Myocyte (in vitro differentiated cells): ENCODE data around the gene TEX13D. TPM values are rescaled to one million over a fixed set of nuclear protein-coding genes. Genes with fewer than 3 reads are reported as not detected.
"Not testable (repeated sequence)": the region's sequence is repeated elsewhere in the genome, so short reads cannot be mapped to it uniquely, and the experiment has no call there.

Source experiments
- DNase-seq: peaks from one replicate; pipeline ENCODE4 v3.0.0-alpha.2; 2012; ENCODE audit warnings: low read depth
- polyA plus RNA-seq: library from polyadenylated mRNA; unstranded; fragments of >200 nt; gene quantifications from one replicate; pipeline ENCODE4 v1.2.1, GENCODE V29; 2012; ENCODE audit warnings: missing spikeins
- total RNA-seq: library from RNA; depleted of rRNA; stranded (reverse); fragments of >200 nt; gene quantifications from 2 replicates; pipeline ENCODE4 v1.2.3, GENCODE V29; 2014

Gene TEX13D
- total RNA-seq, result not detected in 2 replicates
- polyA plus RNA-seq, result not detected

DNA sequence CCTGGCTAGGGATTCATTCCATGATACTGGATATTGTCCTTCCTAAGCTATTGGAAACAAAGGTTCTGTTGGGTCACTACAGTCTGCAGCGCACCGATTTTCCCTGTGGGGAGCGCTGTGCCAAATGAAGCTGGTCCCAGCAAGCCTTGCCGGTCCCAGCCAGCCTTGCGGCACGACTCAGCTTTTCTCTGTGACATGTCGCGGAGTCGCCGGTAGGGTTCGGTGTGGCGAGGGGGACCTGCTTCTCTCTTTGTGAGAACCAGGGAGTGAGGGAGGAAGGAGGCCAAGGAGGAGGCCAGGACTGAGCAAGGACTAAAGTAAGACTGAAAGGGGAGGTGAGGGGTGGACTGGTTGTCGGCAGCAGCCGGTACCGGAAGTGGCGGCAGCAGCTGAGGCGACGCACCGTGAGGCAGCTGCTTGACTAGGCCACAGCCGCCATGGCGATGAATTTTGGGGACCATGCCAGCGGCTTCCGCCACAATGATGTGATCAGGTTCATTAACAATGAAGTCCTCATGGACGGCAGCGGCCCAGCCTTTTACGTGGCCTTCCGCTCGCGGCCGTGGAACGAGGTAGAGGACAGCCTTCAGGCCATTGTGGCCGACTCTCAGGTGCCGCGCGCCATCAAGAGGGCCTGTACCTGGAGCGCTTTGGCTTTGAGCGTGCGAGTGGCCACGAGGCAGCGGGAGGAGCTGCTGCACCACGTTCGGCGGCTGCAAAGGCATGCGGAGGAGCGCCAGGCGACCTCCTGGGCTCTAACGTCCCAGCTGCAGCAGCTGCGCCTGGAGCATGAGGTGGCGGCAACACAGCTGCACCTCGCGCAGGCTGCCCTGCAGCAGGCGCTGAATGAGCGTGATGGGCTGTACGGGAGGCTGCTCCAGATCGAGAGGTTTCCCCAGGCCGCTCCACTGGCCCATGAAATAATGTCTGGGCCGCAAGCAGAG is at the start of gene TEX13D:
Gene TEX13D (plus strand): TSS at position 180 of the 944 bp plus-strand sequence. CDS start 258 bp downstream, at position 438.
- DNase-seq, result no peak

- no peak for DNase-seq
These were observed 43.0 kb upstream of the TEX13D start for GRCh38 chrX:124289443-124289842.

GRCh38 chrX:124293810-124294209 is 38.6 kb upstream of the TEX13D start:
- DNase-seq, result no peak

- DNase-seq, result not testable (repeated sequence)
These were observed 33.1 kb upstream of the TEX13D start for GRCh38 chrX:124299323-124299722.

DNA sequence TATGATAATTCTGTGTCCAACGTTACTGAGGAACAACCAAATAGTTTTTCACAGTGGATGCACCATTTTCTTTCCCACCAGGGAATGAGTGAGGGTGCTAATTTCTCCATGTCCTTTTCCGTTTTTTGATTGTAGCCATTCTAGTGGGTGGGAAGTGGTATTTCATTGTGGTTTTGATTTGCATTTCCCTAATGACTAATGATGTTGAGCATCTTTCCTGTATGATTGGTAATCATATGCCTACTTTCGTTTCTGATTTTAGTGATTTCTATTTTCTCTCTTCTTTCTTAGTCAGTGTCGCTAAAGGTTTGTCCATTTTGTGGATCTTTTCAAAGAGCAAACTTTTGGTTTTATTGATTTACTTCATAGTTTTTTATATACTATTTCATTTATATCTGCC is 32.1 kb upstream of the TEX13D start:
- no peak for DNase-seq

DNA sequence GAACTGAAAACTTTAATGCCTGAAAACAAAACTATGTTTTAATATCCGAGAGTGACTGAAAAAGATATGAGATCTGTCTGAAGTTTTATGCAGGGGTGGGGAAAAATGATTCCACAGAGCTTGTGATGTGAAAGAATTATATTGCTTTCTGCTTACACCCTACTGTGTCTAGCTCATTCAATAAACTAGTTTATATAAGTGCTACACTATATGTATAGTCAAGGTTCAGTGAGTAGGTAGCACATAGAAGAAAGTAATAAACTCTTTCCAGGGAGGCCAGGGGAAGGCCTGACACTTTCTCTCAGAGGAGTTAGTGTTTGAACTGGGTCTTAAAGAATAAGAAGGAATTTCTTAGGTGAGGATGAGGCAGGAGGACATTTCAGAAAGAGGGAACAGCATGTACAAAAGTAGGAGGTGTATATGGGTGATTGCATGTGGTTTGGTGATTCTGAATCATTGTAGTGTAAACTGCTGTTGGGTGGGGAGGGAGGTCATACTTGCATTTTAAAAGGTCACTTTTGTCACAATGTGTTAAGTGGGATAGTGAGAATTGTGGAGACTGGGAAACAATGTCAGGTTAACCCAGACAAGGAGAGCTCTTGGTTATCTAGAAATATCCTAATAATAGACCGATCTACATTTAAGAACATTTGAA is 25.1 kb upstream of the TEX13D start:
- no peak for DNase-seq

GRCh38 chrX:124325732-124326131 is 6.7 kb upstream of the TEX13D start:
- DNase-seq, result no peak

- DNase-seq, result no peak
These were observed 3.7 kb upstream of the TEX13D start for GRCh38 chrX:124328765-124329164.

- DNase-seq, result no peak
These were observed 1.4 kb downstream of the TEX13D start for GRCh38 chrX:124333862-124334261.

DNA sequence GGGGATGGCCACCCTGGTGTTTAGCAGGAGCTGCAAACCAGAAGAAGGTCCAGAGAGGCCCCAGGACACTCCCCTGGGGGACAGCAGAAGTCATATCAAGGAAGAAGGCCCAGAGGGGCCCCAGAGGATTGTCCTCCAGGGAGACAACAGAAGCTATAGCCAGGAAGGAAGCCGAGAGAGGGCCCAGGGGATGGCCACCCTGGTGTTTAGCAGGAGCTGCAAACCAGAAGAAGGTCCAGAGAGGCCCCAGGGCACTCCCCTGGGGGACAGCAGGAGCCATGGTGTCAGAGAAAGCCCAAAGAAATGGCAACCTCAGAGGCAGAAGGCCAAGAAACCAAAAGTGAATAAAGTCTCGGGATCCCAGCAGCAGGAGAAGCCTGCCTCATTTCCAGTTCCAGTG is 2.1 kb downstream of the TEX13D start:
- not testable (repeated sequence) for DNase-seq

- no peak for DNase-seq
These were observed 3.1 kb downstream of the TEX13D start for GRCh38 chrX:124335598-124335997.

GRCh38 chrX:124337916-124338315 is 5.5 kb downstream of the TEX13D start:
- DNase-seq, result no peak

GRCh38 chrX:124338733-124339514 is 6.5 kb downstream of the TEX13D start:
- no peak for DNase-seq

DNA sequence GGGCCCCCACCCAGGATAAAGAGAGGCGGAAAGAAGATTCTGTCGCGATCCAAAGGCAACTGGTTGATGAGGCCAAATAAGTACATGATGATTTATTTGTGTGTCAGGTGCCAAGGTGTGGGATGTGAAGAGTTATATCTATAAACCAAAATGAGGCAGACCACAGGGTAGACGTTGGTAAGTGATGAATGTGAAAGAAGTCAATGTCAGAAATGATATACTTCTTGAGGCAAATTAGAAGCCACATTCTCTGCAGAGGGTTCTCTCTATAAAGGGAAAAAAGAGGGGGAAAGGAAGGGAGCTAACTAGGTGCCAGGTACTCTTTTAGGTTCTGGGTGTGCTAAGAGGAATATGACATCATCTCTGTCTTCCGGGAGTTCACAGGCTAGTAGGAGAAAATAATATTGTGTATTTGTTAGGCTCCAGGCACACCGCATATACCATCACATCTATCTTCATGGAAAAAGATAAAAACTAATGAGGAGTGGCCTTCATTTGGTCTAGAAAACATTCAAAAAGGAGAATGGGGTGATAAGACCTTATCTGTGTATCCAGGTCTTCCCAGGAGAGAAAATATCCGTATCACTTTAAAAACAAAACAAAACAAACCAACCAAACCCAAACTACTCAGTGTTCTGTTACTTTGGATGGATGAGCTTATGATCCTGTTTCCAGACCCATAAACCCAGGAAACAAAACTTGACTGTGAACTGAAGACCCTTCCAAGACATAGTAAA is 9.1 kb downstream of the TEX13D start:
- DNase-seq, result no peak

GRCh38 chrX:124342174-124342867 is 9.9 kb downstream of the TEX13D start:
- no peak for DNase-seq

DNA sequence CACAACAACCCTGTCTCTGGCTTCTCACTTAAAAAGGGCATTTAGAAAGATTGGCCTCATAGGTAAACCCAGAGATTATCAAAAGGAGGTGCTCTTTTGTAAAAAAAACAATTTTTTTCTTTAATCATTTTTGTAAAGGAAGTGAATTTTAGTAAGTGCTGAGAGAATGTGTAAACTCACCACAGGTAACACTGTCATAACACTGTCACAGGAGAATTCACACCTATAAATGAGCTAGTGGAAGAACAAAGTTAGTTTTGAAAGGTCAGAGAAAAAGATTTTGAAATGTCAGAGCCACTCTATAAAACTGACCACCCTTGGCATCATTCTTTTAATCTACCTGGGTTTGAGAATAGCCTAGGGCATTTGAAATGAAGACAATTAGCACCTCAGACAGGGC is 10.6 kb downstream of the TEX13D start:
- DNase-seq, result no peak

GRCh38 chrX:124344246-124344645 is 11.8 kb downstream of the TEX13D start:
- no peak for DNase-seq

DNA sequence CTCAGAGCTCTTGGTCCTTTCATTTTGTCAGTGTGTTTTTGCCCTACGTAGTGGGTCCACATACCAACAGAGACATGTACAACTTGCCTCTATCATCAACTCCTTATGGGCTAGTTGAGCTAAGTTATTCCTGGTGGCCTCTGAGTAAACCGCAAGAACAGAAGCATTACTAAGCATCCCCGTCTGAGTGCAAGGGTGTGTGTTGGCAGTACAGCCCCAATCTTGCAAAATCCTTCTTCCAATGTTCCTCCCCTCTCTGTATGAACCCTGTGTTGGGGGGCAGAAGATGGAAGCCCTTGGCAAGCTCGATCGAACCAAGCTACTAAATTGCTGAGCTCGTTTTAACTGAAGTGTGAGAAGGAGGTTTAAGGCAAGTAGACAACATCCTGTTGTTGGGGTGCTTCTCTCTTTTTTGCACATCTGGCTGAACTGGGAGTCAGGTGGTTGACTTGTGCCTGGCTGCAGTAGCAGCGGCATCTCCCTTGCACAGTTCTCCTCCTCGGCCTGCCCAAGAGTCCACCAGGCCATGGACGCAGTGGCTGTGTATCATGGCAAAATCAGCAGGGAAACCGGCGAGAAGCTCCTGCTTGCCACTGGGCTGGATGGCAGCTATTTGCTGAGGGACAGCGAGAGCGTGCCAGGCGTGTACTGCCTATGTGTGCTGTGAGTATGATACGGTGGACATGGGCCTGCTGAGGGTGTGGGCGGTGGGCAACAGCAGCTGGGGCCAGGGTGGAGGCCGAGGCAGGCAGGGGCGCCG is 13.8 kb downstream of the TEX13D start, which contains the start of gene SH2D1A:
Gene SH2D1A (plus strand): TSS at position 447 of the 760 bp plus-strand sequence. CDS start 80 bp downstream, at position 527.
- no peak for DNase-seq

GRCh38 chrX:124346877-124347241 is 14.4 kb downstream of the TEX13D start:
- DNase-seq, result no peak
